Measurements from ENCODE around the gene FECH.
"Not testable (repeated sequence)": the region's sequence is repeated elsewhere in the genome, so short reads cannot be mapped to it uniquely, and the experiment has no call there.

Gene FECH, protein sequence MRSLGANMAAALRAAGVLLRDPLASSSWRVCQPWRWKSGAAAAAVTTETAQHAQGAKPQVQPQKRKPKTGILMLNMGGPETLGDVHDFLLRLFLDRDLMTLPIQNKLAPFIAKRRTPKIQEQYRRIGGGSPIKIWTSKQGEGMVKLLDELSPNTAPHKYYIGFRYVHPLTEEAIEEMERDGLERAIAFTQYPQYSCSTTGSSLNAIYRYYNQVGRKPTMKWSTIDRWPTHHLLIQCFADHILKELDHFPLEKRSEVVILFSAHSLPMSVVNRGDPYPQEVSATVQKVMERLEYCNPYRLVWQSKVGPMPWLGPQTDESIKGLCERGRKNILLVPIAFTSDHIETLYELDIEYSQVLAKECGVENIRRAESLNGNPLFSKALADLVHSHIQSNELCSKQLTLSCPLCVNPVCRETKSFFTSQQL

DNA sequence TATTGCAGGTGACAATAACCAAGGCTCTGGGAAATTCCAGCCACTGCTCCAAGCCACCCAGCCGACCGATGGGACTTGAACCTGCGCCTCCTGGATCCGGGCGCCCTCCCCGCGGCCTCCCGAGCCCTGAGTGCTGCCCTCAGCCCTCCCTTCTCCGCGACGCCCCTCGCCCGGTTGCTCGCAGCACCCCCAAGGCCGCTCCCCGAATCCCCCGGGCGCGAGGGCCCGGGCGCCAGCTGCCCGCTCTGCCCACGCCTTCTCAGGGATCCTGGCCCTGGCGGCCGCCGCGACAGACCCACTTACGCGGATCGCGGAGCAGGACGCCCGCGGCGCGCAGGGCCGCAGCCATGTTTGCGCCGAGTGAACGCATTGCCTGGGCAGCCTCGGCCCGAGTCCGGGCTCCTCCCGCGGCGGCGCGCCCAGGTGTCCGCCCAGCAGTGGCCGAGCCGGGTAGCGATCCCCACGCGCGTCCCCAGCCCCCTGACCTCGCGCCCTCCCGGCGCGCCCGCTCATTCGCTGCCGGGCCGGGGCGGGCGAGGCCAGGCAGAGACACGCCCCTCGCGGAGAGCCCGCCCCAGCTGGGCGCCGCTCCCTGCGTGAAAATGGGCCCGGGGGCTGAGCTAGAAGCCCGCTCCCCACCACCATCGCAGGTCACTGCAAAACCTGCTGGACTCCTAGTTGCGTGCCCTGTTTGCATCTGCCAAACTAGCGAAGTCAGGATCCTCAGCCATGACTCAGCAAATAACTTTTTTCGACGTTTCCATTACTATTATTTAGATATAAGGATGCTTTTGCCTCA is at the start of gene FECH:
FECH (minus strand) TSS at position 452 of the 799 bp plus-strand sequence; CDS start at position 370, 82 bp downstream.
- no peak for DNase-seq

DNA sequence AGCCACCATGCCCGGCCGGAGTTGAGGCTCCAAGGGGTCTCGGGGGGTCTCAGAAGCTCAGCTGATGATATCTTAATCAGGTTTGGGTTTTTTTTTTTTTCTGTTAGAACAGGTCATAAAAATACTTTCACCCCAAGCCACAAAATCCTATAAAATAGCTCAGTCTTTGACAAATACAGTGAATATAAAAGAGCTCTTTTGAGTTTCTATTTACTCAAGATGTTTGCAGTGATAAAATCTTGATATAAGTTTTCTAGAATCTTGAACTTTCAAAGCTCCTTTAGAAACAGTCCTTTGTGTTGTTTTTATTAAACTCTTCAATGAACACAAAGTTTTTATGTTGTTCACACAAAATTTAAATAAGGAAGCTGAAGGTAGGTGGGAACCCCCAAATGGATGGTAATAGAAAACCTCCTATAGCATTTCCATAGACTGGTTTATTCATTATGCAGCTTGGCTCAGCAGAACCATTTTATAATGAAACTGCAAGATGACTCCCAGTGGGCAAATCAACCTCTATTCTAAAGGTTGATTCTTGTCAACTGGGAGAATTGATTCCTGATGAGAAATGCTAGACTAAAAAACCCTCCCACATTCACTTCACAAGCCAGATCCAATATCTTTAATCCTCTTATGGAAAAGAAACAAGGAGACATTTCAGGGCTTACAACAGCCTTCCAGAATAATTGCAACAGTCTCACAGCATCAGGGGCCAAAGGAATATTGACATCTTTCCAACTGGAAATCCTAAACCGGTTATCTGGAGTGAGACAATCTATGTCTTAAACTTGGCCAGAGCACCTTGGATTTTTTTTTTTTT is 48.7 kb upstream of the FECH start:
- no peak for DNase-seq

DNA sequence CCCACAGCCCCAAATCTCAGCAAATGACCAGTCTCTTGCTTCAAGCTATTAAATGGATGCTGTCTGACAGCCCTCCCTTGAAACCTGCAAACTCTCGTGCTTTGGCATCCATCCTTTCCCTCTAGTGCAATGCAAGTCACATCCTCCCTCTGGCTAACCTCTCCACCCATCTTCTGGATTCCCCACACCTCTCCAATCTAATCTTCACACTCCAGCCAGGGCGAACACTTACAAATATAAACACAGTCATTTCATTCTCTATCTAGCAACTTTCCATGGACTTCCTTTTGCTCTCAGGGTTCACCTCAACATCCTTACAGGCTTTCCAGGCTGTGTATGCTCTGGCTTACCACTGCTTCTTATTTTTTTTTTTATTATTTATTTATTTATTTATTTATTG is 45.2 kb upstream of the FECH start:
- no peak for DNase-seq

DNA sequence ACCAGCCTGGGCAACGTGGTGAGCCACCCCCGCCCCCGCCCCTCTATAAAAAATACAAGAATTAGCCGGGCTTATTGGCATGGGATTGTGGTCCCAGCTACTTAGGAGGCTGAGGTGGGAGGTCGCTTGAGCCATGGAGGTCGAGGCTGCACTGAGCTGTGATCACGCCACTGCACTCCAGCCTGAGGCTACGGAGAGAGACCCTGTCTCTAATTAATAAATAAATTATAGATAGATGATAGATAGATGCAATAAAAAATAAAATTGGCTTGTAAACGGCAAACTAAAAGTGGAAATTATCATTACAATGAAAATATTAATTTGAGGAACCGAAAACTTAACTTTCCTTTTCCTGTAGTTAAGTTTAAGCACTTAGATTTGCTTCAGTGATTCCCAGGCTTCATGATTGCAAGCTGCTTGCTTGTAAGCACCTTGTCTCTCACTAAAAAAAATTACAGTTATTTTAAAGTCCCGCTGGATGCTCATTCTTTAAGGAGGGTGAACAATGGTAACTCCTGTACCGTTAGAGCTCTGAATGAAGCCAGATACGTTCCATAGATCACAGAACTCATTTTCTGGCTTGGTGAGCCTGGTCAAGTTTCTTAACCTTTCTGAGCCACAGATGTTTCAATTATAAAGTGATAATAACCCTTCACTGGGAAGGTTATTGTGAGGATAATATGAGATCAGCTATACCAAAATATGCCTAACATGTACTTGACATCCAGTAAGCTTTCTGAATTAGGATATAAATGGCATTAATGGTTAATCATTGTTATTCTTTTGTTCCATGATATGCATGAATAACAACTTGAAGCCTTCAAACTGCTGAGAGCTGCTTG is 44.5 kb upstream of the FECH start:
- no peak for DNase-seq

DNA sequence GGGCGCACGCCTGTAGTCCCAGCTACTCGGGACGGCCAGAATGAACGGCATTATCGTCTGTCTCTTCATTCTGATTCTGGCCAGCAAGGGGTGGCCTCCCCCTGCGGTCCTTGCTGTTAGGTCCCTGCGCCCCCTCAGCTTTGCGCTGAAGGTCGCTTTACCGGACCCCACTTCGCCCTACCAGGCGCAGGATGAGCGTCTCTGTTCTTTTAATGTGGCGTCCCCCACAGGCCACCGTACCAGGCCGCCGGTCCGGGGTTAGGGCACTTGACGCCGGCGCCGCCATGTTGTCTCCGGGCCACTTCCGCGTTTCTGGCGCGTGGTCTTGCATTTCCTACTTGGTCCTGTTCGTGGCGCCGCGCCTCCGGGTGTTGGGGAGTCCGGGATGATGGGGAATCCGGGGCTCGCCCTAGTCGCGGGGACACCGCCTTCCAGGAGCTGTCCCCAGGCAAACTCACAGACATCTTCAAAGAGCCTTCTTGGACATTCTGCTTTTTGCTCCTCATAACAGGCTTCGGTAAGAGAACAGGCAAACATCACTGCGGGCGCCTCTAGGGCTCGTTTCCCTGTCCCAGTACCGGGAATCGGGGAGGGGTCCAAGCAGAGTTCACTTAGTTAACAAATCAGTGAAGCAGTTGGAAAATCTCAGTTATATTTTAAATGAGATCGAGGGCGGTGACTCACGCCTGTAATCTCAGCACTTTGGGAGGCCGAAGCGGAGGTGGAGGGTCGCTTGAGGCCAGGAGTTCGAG is 43.7 kb upstream of the FECH start:
- peak; percentile 60 for DNase-seq

DNA sequence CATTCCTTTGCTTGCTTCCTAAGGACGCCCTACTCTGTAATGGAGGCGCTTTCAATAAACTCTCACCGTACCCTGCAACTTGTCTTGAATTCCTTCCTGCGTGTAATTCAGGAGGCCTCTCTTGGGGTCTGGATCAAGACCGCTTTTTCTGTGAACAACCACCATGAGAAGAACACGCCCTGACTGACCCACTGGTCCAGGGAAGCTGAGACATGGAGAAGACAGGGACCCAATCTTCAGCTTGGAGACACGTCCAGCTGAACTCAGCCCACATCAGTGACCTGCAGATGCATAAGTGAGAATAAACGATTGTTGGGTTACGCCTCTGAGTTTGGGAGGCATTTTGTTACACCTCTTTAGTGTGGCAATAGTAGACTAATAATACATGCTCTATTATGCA is 42.9 kb upstream of the FECH start:
- DNase-seq = no peak

DNA sequence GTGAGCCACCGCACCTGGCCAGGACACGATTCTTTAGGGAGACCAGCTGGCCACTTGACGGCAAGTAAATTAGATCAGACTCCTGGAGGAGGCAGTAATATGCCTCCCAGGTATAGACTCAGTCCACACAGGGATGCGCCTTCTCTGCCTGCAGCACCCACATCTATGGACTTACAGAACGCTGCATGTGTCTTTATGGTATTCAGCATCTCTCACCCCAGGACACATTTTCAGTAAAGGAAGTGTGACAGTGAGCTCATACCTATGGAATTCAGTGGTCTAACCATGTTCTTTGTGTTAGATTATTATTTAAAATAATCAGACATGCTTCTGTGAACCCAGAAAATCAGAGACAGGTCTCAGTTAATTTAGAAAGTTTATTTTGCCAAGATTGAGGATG is 41.0 kb upstream of the FECH start:
- no peak for DNase-seq

DNA sequence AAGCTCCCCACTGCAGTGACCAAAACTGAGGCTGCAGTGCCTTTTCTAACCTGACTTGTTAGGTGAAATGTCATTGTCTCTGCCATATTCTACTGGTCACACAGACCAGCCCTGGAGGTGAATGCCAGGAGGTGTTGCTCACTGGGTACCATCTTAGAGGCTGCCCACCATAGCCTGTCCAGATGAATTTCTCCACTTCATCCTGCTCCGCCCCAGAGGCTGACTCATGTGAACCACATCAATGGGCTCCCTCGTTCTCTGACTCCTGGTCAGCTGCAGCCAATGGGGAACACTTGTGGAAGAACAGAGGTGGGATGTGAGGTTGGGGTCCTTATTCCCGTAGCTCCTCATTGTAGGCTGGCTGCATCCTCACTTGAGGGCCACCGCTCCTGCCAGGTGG is 38.5 kb upstream of the FECH start:
- DNase-seq = no peak

DNA sequence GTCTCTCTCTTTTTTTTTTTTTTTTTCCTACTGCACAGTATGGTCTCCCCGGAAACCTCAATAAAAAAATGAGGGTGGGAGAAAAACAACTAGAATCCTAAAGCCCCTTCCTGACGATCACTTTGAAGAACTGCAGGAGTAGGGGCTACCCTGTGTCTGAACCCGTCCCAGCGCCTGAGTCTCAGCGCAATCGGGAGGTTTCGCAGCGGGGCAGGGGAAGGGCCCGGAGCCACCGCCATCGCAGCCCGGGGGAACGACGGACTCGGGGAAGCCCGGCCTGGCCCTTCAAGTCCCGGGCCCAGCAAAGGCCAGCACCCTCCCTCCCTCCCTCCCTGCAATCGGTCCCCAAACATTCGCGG is 34.7 kb upstream of the FECH start:
- DNase-seq = no peak

DNA sequence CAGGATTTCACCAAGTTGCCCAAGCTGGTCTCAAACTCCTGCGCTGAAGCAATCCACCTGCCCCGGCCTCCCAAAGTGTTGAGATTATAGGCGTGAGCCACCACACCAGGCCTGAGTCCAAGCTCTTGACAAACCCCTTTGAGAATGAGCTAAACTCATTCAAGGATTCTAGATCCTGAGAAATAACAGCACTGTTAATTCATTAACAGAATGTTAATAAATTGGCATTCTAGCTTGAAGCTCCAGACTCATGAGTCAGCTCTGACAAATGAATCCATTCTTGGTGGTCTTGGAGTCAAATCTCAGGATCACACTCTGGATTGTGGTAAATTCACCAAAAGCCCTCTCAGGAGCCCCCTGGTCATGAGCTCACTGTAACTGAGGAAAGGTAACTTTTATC is 33.4 kb upstream of the FECH start:
- no peak for DNase-seq

DNA sequence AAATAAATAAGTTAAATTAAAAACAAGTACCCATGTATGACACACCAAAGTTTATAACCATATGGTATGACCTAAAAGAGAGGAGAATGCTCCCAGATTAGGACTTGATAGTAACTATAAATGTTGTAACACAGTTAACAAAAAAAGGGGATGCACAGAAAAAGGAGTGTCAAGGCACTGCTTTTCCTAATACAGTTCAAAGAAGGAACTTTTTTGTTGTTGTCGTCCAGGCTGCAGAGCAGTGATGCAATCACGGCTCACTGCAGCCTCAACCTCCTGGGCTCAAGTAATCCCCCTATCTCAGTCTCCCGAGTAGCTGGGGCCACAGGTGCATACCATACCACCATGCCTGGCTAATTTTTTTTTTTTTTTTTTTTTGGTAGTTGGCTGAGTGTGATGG is 32.4 kb upstream of the FECH start:
- no peak for DNase-seq

DNA sequence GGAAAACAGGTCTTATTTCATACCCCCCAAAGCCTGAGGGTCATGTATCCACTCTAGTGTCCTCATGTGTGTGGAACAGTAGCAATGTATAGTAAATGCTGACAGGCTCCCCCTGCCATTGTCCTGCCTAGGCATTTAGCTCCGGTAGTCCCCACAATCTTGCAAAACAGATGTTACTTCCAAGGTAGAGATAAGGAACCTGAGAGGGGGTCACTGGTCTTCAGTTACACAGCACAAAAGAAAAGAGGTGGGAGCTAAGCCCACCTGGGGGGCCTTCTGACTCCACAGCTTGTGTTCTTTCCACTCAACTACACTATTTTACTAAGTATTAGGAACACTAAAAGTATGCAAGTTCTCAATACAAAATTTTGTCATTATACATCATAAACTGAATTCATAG is 17.4 kb upstream of the FECH start:
- DNase-seq = no peak

DNA sequence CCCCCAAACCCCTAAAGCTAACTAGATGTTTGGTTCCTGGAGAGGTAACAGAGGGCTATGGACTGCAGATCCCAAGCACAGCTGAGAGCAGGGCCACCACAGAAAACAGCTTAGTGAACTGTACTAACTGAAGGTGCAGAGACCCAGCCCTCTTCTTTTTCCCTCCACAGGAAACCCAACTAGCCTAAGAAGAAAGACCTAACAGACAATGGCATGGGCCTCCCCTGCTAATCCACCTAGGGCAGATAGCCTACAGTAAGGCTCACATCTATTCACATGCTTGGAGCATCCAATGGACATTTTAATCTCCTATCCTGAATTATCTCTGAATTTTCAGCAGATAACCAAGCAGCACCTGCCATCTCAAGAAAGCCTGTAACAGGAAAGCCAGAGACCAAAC is 8.8 kb upstream of the FECH start:
- no peak for DNase-seq

DNA sequence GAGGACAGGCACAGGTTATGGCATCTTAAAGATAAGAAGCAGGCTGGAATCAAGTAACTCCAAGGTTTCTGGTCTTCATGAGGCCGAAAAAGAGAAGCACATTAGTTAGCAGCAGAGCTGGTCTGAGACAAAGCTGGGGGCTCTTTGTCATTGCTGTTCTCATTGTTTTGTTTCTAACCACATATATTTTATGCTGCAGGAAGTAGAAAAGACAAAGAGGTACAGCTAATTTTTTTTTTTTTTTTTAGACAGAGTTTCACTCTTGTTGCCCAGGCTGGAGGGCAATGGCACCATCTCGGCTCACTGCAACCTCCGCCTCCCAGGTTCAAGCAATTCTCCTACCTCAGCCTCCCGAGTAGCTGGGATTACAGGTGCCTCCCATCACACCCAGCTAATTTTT is 6.2 kb upstream of the FECH start:
- DNase-seq = not testable (repeated sequence)

DNA sequence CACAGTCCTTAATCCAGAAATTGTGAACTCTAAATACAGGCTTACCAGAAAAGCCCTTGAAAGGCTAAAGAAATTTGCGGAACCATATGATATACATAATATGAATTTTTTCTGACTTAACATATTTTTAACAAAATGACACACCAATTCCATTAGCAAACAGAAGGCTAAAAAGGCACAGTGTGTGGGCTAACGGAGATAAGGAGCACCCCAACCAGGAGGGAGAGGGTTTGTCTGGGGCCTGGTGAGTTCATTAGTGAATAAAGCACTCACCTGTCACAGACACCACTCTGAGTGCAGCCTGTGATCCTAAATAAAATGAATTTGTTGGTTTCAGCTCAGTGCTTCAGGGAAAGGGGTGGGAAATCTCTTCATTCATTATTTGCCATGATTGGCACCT is 2.7 kb upstream of the FECH start:
- no peak for DNase-seq

DNA sequence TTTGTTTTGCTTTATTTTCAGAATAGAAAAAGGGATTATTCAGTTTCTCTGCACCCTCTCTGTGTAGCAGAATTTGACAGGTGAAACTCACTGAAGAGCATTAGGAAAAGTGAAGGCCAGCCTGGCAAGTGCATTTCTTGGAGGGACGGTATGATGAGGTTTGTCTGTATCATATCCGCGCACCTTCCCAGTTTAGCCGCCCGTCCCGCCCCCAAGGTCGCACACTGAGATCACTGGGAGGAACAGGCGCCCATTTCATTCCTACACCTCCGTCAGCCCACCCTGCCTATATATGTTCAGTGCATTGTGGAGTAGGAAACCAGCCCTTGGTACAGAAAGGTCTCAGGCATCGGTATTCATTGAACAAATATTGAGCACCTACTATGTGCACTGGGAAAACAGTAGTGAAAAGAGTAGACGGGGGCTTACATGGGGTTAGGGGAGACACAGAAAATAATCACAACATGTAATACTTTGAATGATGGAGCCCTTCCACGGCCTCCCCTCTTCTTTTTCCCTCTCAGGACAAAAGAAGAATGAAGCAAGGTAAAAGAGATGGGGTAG is 678 bp upstream of the FECH start:
- DNase-seq = no peak

DNA sequence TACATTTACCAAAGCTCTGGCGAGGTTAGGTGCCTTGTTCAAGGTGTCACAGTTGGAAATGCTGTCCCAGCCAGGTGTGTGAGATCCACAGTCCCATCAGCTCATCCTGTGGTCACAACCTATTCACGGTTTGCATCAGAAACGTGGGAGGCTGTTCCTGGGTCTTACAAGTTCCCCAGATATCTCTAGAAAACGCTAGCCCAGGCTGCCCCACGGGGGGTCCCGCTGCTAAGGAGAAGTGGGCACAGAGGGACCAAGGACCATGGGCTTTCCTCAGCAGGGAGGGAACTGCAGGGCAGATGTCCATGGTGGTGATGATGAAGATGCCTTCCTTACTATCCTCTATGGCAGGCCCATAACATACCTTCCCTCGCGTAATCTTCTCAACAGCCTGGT is 649 bp downstream of the FECH start:
- no peak for DNase-seq

DNA sequence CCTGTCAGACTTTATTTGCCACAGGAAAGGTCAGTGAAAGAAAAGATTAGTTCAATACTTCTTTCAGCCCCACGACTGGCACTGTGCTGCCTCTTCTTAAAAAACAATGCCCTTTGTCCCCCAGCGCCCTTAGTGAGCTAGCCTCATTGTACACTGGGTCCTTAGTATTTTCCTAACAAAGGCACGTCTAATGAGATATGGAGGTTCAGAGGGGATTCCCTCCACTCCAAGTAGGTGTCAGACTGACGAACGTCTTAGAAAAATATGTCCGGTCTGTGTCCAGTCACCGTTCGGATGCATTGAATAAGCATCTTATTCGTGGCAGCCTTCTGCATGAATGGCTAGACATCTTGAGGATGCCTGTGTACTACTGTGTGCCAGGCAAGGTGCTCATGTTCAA is 1.1 kb downstream of the FECH start:
- no peak for DNase-seq

DNA sequence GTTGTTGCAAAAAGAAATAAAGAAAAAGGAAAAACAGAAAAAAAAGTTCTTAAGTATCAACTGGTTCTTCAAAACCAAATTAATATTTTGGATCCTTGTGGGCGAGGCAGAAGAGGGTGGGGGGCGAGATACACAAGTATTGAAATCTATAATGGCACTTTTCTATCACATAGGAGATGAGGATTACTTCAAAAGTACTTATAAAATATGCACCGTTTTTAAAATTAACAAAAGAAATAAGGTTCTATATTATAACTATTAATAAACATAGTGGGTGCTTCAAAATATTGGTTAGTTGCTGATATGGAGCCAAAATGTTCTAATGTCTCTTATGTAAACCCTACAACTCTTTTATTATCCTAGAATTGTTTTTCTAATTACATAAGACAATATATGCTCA is 2.1 kb downstream of the FECH start:
- DNase-seq = no peak

DNA sequence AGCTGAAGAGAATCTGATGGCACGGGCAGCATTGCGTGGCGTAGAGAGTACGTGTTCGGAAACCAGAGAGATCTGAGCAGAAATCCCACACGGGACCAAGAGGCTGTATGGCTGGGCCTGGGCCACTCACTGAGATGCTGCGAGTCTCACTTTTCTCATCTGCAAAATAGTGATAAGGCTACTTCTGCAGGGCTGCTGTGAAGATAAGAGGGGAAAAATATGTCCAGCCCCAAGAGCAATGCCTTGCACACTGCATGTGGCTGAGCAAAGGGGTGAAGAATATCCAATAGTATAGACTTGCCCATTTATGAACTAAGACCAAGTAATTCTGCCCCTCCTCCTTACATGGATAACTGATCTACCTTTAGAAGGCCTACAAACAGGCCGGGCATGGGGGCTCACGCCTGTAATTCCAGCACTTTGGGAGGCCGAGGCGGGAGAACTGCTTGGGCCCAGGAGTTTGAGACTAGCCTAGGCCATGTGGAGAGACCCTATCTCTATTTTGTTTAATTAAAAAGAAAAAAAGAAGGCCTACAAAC is 3.1 kb downstream of the FECH start:
- no peak for DNase-seq

DNA sequence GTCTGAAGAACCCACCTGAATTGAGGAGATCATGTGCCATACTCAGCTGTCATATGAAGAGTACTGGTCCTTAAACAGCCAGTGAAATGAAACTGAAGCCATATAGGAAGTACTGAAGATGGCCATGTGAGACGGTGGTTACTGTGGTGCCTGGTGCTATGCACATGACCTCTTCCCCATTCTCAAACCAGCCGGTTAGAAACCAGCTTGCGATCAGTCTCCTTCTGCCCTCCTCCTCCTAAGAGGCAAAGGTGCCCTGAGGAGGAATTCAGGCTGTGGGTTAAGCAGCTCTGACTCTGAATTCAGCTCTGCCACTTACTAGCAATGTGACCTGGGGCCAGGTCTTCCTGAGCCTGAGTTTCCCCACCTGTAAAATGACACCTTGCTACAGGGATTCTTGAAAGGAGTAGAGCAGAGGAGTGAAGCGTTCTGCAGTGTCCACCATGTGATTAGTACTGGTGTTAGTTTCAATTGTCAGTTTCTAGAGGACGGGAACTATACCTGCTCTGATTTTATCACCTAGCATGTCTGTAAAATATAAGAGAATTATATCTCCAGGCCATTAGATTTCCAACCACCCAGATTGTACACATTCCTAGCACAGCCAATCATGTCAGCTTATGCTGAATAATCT is 5.1 kb downstream of the FECH start:
- DNase-seq = no peak

Measured in NCI-H1436 treated with DMSO at 0.1 percent for 48 hours (cell line).